Trophoblast cell (in vitro differentiated cells and primary cell): ENCODE measurements around the gene CENPT.
A peak's percentile ranks its signal among the peaks of the same experiment; 100 is the strongest.
"Not testable (repeated sequence)": the region's sequence is repeated elsewhere in the genome, so short reads cannot be mapped to it uniquely, and the experiment has no call there.

Source experiments
- DNase-seq, 2 donors: peaks; one replicate each; pipeline ENCODE4 v3.0.0-alpha.2; 2016
- H2AFZ ChIP-seq: 2 replicates; pipeline ENCODE4 v1.6.1; 2013; ENCODE audit warnings: low read length, moderate library complexity, mild to moderate bottlenecking; ENCODE audit not compliant: insufficient read depth, poor library complexity
- H2AK5ac ChIP-seq: 2 replicates; pipeline ENCODE4 v1.6.1; 2013; ENCODE audit warnings: mild to moderate bottlenecking, low read length
- H2BK120ac ChIP-seq: 2 replicates; pipeline ENCODE4 v1.6.1; 2013; ENCODE audit warnings: low read length, mild to moderate bottlenecking, moderate library complexity; ENCODE audit not compliant: insufficient read depth, poor library complexity
- H2BK12ac ChIP-seq: 2 replicates; pipeline ENCODE4 v1.6.1; 2013; ENCODE audit warnings: mild to moderate bottlenecking, low read length, moderate library complexity
- H2BK5ac ChIP-seq: 2 replicates; pipeline ENCODE4 v1.6.1; 2013; ENCODE audit warnings: low read length, low read depth, moderate library complexity, mild to moderate bottlenecking; ENCODE audit not compliant: poor library complexity
- H3K14ac ChIP-seq: 2 replicates; pipeline ENCODE4 v1.6.1; 2013; ENCODE audit warnings: mild to moderate bottlenecking, low read length
- H3K18ac ChIP-seq: 2 replicates; pipeline ENCODE4 v1.6.1; 2013; ENCODE audit warnings: mild to moderate bottlenecking, low read length
- H3K23ac ChIP-seq: 2 replicates; pipeline ENCODE4 v1.6.1; 2013; ENCODE audit warnings: low read length
- H3K27ac ChIP-seq: 2 replicates; pipeline ENCODE4 v1.5.1; 2013; ENCODE audit warnings: low read depth, mild to moderate bottlenecking, inconsistent platforms, low read length, moderate library complexity
- H3K27me3 ChIP-seq: 2 replicates; pipeline ENCODE4 v1.6.1; 2013; ENCODE audit warnings: inconsistent platforms, mild to moderate bottlenecking, low read length, moderate library complexity; ENCODE audit not compliant: insufficient read depth
- H3K36me3 ChIP-seq, 2 experiments: 1 replicate in 1 of 2; 2 replicates in 1 of 2; pipeline ENCODE4 v1.6.1; 2013; ENCODE audit warnings: low read length in 2 of 2, mild to moderate bottlenecking in 2 of 2, moderate library complexity in 1 of 2; ENCODE audit not compliant: insufficient read depth in 2 of 2, control insufficient read depth in 1 of 2
- H3K4ac ChIP-seq: 2 replicates; pipeline ENCODE4 v1.6.1; 2013; ENCODE audit warnings: low read depth, mild to moderate bottlenecking, low read length, moderate library complexity
- H3K4me1 ChIP-seq, 2 experiments: 1 replicate in 1 of 2; 2 replicates in 1 of 2; pipeline ENCODE4 v1.6.1; 2013; ENCODE audit warnings: low read length in 2 of 2, mild to moderate bottlenecking in 2 of 2, moderate library complexity in 1 of 2; ENCODE audit not compliant: insufficient read depth in 2 of 2, control insufficient read depth in 1 of 2
- H3K4me2 ChIP-seq: 2 replicates; pipeline ENCODE4 v1.6.1; 2013; ENCODE audit warnings: inconsistent platforms, mild to moderate bottlenecking, low read length, moderate library complexity
- H3K4me3 ChIP-seq: 2 replicates; pipeline ENCODE4 v1.5.1; 2013; ENCODE audit warnings: mild to moderate bottlenecking, low read depth, low read length, inconsistent platforms
- H3K79me1 ChIP-seq: one replicate; pipeline ENCODE4 v1.6.1; 2013; ENCODE audit warnings: low read length
- H3K79me2 ChIP-seq: 2 replicates; pipeline ENCODE4 v1.6.1; 2013; ENCODE audit warnings: low read length, mild to moderate bottlenecking; ENCODE audit not compliant: control insufficient read depth, insufficient read depth, poor library complexity
- H3K9ac ChIP-seq: 2 replicates; pipeline ENCODE4 v1.6.1; 2013; ENCODE audit warnings: mild to moderate bottlenecking, low read length
- H3K9me3 ChIP-seq: 2 replicates; pipeline ENCODE4 v1.6.1; 2013; ENCODE audit warnings: low read depth, mild to moderate bottlenecking, control low read depth, inconsistent platforms, low read length; ENCODE audit not compliant: insufficient read depth
- H4K12ac ChIP-seq: 2 replicates; pipeline ENCODE4 v1.6.1; 2013; ENCODE audit warnings: low read depth, mild to moderate bottlenecking, low read length, moderate library complexity
- H4K8ac ChIP-seq: 2 replicates; pipeline ENCODE4 v1.6.1; 2013; ENCODE audit warnings: low read depth, mild to moderate bottlenecking, low read length, moderate library complexity
- H4K91ac ChIP-seq: one replicate; pipeline ENCODE4 v1.6.1; 2013; ENCODE audit warnings: low read depth, mild to moderate bottlenecking, low read length, moderate library complexity
- WGBS: extraction: QIAGEN DNeasy Blood & Tissue Kit; methylation state at CpG from one replicate; pipeline ENCODE4 v1.1.7; 2013; ENCODE audit warnings: missing lambda C conversion rate; ENCODE audit not compliant: insufficient read length, insufficient coverage; ENCODE audit errors: extremely low coverage; 5-methylcytosine and 5-hydroxymethylcytosine counted together

Gene CENPT

DNA sequence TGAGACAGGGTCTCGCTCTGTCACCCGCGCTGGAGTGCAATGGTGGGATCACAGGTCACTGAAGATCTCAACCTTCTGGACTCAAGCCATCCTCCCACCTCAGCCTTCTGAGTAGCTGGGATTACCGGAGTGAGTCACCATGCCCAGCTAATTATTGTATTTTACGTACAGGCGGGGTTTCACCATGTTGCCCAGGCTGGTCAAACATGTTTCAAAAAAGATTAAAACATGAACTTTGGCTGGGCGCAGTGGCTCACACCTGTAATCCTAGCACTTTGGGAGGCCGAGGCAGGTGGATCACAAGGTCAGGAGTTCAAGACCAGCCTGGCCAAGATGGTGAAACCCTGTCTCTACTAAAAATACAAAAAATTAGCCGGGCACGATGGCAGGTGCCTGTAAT is 10.3 kb downstream of the CENPT start:
- not testable (repeated sequence) for H3K27me3 ChIP-seq, H3K14ac ChIP-seq, H4K8ac ChIP-seq, H4K91ac ChIP-seq, H2AK5ac ChIP-seq, H3K27ac ChIP-seq, H3K4me2 ChIP-seq, H3K9me3 ChIP-seq, H2AFZ ChIP-seq, H3K79me2 ChIP-seq, H2BK5ac ChIP-seq, H3K4ac ChIP-seq, H2BK120ac ChIP-seq, H3K18ac ChIP-seq, DNase-seq, H3K23ac ChIP-seq, H4K12ac ChIP-seq, H2BK12ac ChIP-seq, H3K4me3 ChIP-seq, H3K9ac ChIP-seq, H3K79me1 ChIP-seq, H3K36me3 ChIP-seq
- no CpG with 5 or more reads among the region's 10 CpGs for WGBS
- H3K4me1 ChIP-seq, result peaks cover 5 to 13% of the 10 kb centered on the region in 2 experiments

DNA sequence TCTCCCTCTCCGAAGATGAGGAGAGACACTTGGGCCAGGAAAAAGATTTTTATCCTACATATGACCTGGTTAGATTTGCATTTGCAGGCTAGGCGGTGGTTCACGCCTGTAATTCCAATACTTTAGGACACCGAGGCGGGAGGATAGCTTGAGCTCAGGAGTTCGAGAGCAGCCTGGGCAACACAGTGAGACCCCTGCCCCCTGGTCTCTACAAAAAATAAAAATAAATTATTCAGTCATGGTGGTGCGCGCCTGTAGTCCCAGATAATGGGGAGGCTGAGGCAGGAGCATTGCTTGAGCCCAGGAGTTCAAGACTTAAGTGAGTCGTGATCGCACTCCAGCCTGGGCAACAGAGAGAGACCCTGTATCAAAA is 13.3 kb downstream of the CENPT start:
- Histone ChIP-seq H2BK12ac (no peak overlapping the region), H3K27ac (no peak overlapping the region)

DNA sequence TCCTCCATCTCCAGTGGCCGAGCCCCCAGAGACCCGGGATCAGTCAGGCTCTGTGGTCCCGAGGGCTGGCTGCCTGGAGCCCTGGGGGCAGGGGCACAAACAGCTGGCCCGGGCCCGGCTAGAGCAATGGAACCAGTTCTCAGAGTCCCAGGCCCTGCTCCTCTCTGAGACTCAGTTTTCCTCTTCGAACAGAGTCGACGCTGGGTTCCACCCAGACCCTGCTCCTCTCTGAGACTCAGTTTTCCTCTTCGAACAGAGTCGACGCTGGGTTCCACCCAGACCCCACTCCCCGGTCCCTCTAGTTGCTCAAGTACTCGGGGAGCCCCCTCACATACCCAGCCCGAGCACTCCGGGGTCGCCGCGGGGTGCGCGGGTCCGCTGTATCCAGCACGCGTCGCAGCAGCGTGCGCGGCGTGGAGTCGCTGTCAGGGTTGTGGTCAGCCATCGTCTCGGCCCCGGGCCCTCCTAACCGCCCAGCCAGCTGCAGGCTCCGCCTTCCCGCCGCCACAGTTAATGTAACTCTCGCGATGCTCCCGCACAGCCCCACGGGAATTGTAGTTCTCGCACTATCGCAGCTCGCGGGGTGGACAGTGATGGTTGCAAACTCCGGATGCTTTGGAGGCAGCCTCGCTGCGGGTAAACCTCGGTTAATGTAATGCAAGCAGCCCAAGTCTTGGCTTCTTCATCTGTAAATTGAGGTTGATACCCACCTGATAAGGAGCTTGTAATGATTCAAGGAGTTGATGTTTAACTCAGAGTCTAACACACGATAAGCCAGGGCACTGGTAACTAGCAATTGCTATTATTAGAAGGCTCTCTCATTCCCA is 13.9 kb downstream of the CENPT start:
- peak overlapping the region; percentile 34 for H2BK5ac ChIP-seq
- H3K18ac ChIP-seq, result peak overlapping the region; percentile 77
- peaks cover 4% of the 10 kb centered on the region for H3K79me1 ChIP-seq
- no peak overlapping the region for H3K27ac ChIP-seq
- peak overlapping the region; percentile 59 for H3K4ac ChIP-seq
- H2AK5ac ChIP-seq, result no peak overlapping the region
- peak overlapping the region; percentile 85 for H3K4me3 ChIP-seq
- peak overlapping the region; percentile 59 for H4K91ac ChIP-seq
- peak overlapping the region; percentile 66 for H2AFZ ChIP-seq
- H2BK12ac ChIP-seq, result no peak overlapping the region
- H3K14ac ChIP-seq, result peak overlapping the region; percentile 65
- peak overlapping the region; percentile 80 for H3K9ac ChIP-seq
- DNase-seq, result peak; percentile 87 to 95
- H2BK120ac ChIP-seq, result peak overlapping the region; percentile 27
- peaks cover 39 to 40% of the 10 kb centered on the region in 2 experiments for H3K36me3 ChIP-seq
- no peaks in the 10 kb centered on the region for H3K27me3 ChIP-seq
- H4K12ac ChIP-seq, result peak overlapping the region; percentile 67
- peaks cover 6% of the 10 kb centered on the region for H3K79me2 ChIP-seq
- WGBS, result no CpG with 5 or more reads among the region's 49 CpGs
- H3K9me3 ChIP-seq, result peaks cover 5% of the 10 kb centered on the region
- peak overlapping the region; percentile 84 for H4K8ac ChIP-seq
- peak overlapping the region; percentile 75 for H3K4me2 ChIP-seq
- peaks cover 8 to 16% of the 10 kb centered on the region in 2 experiments for H3K4me1 ChIP-seq
- no peak overlapping the region for H3K23ac ChIP-seq

More for the DNA sequence above, 13.3 kb downstream of the CENPT start:
- peaks cover 6% of the 10 kb centered on the region for H3K79me2 ChIP-seq
- WGBS, result no CpG with 5 or more reads among the region's 10 CpGs
- H3K14ac ChIP-seq, result no peak overlapping the region
- no peak overlapping the region for H4K91ac ChIP-seq
- H3K27me3 ChIP-seq, result no peaks in the 10 kb centered on the region
- H2BK120ac ChIP-seq, result no peak overlapping the region
- H3K4me2 ChIP-seq, result peak overlapping the region; percentile 75
- DNase-seq, result no peak
- H3K9ac ChIP-seq, result no peak overlapping the region
- H3K4me1 ChIP-seq, result peaks cover 8 to 16% of the 10 kb centered on the region in 2 experiments
- no peak overlapping the region for H3K18ac ChIP-seq
- H3K9me3 ChIP-seq, result peaks cover 3% of the 10 kb centered on the region
- H2AK5ac ChIP-seq, result no peak overlapping the region
- no peak overlapping the region for H3K23ac ChIP-seq
- H3K79me1 ChIP-seq, result peaks cover 4% of the 10 kb centered on the region
- H2AFZ ChIP-seq, result peak overlapping the region; percentile 56
- H4K8ac ChIP-seq, result no peak overlapping the region
- H3K4ac ChIP-seq, result no peak overlapping the region
- H2BK5ac ChIP-seq, result no peak overlapping the region
- H3K36me3 ChIP-seq, result peaks cover 33 to 34% of the 10 kb centered on the region in 2 experiments
- H4K12ac ChIP-seq, result peak overlapping the region; percentile 18
- no peak overlapping the region for H3K4me3 ChIP-seq

DNA sequence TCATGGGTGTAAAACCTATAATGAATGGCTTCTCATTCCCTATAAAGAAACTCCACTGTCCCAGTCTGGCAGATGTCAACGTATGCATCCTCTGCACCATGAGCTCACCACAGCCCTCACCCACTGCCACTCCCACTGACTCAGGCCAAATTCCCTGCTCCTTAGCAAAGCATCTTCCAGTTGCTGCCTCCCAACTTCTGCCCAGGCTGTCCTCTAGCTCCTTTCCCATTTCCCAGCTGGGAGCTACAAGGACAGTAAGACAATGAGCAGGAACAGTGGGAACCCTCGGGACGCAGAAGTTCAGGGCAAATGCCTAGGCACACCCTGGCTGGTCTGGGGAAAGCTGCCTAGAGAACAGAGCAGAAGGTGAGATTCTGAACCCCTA is 14.5 kb downstream of the CENPT start:
- Histone ChIP-seq H3K4me2 (peak overlapping the region; percentile 75), H2AK5ac (peak overlapping the region; percentile 11)
- no CpG with 5 or more reads among the region's 3 CpGs for WGBS

More for the DNA sequence above, 14.5 kb downstream of the CENPT start:
- Histone ChIP-seq H3K9me3 (peaks cover 5% of the 10 kb centered on the region), H2BK12ac (no peak overlapping the region), H4K91ac (peak overlapping the region; percentile 59), H3K36me3 (peaks cover 45 to 46% of the 10 kb centered on the region in 2 experiments), H3K14ac (peak overlapping the region; percentile 18), H3K79me1 (peaks cover 4% of the 10 kb centered on the region), H2BK120ac (peak overlapping the region; percentile 27), H2BK5ac (no peak overlapping the region), H4K12ac (peak overlapping the region; percentile 67), H3K18ac (peak overlapping the region; percentile 77), H3K27me3 (no peaks in the 10 kb centered on the region), H4K8ac (peak overlapping the region; percentile 84), H3K23ac (no peak overlapping the region), H3K27ac (no peak overlapping the region), H3K4ac (peak overlapping the region; percentile 44), H2AFZ (peak overlapping the region; percentile 77), H3K4me3 (peak overlapping the region; percentile 85), H3K9ac (peak overlapping the region; percentile 80), H3K79me2 (peaks cover 6% of the 10 kb centered on the region), H3K4me1 (peaks cover 8 to 16% of the 10 kb centered on the region in 2 experiments)
- DNase-seq, result no peak
